Nucleus accumbens (tissue), 56 donors: ENCODE data around the gene FAM110A.
"Not testable (repeated sequence)": the region's sequence is repeated elsewhere in the genome, so short reads cannot be mapped to it uniquely, and the experiment has no call there.

Experiments
- DNase-seq, 56 donors: peaks; one replicate each; lab custom pipeline; 2025; lab: John Stamatoyannopoulos, UW

The FAM110A gene

GRCh38 chr20:822651-823573 is 10.6 kb upstream of the FAM110A start:
- no peak for DNase-seq

GRCh38 chr20:823574-823902 is 10.0 kb upstream of the FAM110A start:
- DNase-seq: no peak

DNA sequence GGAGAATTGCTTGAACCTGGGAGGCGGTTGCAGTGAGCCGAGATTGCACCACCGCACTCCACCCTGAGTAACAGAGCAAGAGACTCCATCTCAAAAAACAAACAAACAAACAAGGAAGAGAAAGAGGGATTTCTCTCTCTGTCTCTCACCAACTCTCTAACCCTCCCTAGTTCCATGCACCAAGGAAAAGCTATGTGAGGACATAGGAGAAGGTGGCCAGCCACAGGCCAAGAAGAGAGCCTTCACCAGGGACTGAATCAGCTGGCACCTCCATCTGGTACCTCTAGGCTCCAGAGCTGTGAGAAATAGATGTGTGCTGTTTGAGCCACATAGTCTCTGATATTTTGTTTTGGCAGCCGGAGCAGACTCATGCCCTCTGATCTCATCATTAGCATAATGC is 9.0 kb upstream of the FAM110A start:
- DNase-seq: no peak

DNA sequence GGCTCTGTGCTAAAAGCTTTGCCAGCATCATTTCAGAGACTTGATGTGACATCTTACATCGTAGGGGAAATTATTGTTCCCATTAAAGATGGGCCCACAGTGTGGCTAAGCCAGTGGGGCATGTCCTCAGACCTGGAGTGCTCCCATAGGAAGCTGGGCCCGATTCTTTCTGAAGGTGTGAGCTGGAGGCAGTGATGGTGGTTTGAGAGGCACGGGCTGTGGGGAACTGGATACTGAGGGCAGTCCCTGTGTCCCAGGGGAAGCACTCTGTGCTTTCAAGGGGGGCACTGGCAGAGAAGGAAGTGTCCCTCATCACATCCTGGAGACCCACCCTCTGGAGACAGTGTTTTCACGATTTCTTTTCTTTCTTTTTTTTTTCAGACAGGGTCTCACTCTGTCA is 8.6 kb upstream of the FAM110A start:
- DNase-seq: no peak

- DNase-seq: no peak
Measured at GRCh38 chr20:825710-826421, 7.6 kb upstream of the FAM110A start.

GRCh38 chr20:826695-827323 is 6.7 kb upstream of the FAM110A start:
- no peak for DNase-seq

DNA sequence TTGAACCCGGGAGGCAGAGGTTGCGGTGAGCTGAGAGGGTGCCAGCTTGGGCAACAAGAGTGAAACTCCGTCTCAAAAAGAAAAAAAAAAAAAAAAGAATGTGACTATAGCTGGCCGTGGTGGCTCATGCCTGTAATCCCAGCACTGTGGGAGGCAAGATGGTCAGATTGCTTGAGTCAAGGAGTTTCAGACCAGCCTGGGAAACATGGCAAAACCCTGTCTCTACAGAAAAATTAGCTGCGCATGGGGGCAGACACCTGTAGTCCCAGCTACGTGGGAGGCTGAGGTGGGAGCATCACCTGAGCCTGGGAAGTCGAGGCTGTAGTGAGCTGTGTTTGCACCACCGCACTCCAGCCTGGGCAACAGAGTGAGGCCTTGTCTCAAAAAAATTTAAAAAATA is 5.5 kb upstream of the FAM110A start:
- DNase-seq: not testable (repeated sequence)

- DNase-seq: no peak
Measured at GRCh38 chr20:828987-829386, 4.5 kb upstream of the FAM110A start.

- no peak for DNase-seq
Measured at GRCh38 chr20:829551-829950, 4.0 kb upstream of the FAM110A start.

GRCh38 chr20:830011-830521 is 3.4 kb upstream of the FAM110A start:
- no peak for DNase-seq

DNA sequence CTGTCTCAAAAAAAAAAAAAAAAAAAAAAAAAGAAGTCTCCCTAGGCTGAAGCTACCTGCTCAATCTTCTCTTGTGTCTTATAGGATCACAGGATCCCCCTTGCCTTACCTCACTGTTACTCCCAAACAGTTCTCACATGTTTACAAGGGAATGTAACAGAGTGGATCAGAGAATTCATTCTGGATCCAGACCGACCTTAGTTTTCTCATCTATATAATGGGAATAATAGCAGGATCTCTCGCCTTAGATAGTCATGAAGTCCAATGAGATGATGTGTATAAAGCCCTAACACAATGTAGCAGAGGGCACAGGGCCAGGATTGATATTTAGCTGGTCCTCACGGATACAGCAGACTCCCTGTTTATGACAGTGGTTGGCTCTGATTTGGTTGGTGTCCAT is 2.3 kb upstream of the FAM110A start:
- DNase-seq: no peak

DNA sequence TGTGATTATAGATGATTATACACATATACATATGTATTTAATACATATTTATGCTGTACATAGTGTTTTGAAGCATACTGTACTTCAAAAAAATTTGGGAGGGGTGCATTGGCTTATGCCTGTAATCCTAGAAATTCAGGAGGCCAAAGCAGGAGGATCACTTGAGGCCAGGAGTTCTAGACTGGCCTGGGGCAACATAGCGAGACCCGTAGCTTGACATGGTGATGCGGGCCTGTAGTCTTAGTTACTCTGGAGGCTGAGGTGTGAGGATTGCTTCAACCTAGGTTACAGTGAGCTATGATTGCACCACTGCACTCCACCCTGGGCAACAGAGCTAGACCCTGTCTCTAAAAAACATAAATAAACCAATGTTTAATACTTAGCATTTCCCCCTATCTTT is 1.6 kb upstream of the FAM110A start:
- DNase-seq: no peak

DNA sequence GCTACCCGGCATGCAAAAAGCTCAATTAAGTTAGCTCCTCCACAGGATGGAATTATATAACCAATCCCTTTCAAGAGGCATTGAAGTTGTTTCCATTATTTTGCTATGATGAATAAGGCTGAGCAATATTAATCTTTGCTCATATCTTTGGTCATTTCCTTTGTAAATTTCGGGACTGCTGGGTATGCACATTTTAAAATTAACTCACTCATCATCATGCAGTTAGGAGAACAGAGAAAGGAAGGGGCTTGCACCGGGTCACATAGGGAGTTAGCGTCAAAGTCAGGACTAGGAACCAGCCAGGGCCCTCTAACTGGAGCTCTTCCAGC is 430 bp upstream of the FAM110A start:
- DNase-seq: peak in 1 of 56 donors; percentile 28

- DNase-seq: no peak
Measured at GRCh38 chr20:834151-834746, 734 bp downstream of the FAM110A start.

DNA sequence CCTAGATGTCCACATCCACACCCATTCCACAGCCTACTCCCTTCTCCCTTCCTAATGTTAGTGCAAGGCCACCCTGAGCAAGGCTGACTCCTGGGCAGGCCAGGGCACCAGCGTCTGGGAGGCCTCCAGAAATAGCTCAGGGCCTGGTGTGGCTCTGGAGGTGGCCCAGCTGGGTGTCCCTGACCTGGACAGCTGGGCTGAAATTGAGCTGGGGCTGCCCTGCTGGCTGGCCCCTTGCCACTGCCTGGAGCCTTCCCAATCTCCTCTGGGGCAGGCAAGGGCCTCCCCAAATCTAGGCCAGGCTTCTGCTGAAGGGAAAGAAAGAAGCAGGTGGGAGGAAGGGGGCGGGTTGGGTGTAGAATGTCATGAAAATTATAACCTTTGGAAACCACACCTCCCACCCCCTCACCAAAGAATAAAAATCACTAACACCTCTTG is 2.1 kb downstream of the FAM110A start:
- peak in 17 of 56 donors; percentile 2 to 45 (median 17) for DNase-seq

- no peak for DNase-seq
Measured at GRCh38 chr20:836190-836589, 2.7 kb downstream of the FAM110A start.

GRCh38 chr20:839015-839414 is 5.5 kb downstream of the FAM110A start:
- DNase-seq: no peak

GRCh38 chr20:839626-840025 is 6.1 kb downstream of the FAM110A start:
- DNase-seq: no peak

DNA sequence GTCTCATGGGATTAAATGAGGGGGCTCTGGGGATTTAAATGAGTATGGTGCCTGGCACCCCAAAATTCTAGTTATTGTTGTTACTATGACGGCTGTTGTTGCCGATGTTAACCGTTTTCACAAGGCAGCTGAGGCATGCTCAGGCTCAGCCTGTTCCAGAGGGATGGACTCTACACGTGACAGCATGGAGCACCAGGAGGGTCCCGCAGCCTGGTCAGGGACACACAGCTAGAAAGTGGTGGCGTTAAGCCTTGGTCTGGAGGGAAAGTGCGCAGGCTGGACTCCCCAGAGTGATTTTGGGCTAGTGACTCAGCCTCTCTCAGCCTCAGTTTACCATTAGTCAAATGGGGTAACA is 7.0 kb downstream of the FAM110A start:
- DNase-seq: no peak

DNA sequence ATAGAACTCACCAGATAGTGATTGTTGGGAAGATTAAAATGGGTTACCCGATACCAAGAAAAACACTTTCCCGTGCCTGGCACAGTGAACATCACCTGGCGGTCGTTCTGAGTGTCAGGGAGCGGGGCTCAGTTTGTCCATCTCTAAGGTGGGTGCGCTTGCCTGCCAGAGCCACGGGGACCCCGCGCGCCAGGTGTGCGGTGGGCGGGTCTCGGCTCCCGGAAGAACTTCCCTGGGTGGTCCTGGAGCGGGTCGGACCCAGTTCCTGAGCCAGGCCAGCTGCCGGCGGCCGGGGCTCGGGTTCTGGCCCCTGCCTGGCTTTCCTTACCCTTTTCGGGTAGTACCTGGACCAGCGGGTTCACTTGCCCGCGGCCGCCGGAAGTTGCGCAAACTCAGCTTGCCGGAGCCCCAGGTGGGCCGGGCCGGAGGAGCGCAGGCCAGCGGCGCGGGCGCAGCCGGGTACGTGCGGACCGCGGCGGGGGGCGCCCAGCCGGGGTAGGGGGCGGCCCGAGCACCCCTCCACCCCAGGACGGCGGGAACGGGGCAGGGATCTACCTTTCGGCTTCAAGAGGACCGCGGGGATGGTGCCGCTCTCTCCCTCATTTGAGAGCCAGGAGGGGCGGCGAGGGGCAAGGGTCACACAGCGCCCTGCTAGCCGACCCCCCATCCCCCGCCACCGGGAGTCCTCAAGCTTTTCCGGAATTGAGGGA is 7.5 kb downstream of the FAM110A start:
- no peak for DNase-seq
